Prostate gland (tissue), 2 donors: ENCODE measurements around the gene WDR72.

Source experiments
- CTCF ChIP-seq, 4 experiments: fragments of 200-600 bp in 2 of 4; fragments of 450-650 bp in 2 of 4; sonication (generic) in 2 of 4; IDR thresholded peaks; 1 replicate in 3 of 4; 2 replicates in 1 of 4; pipeline ENCODE4 v1.5.1; 2016 to 2019; ENCODE audit warnings: antibody characterized with exemption in 4 of 4, mild to moderate bottlenecking in 2 of 4, moderate library complexity in 2 of 4
- POLR2A ChIP-seq: fragments of 450-650 bp; IDR thresholded peaks from one replicate; pipeline ENCODE4 v1.6.1; 2016; ENCODE audit warnings: antibody characterized with exemption, mild to moderate bottlenecking

- TF ChIP-seq CTCF (IDR thresholded peaks at IDR 0.05) (no peak), POLR2A (no peak)
These were observed 286.0 kb downstream of the WDR72 start for GRCh38 chr15:53473435-53473834.
